Cerebellar nuclear complex (tissue), 1 donor: ENCODE measurements around the gene MAP7D3.
"Not testable (repeated sequence)": the region's sequence is repeated elsewhere in the genome, so short reads cannot be mapped to it uniquely, and the experiment has no call there.

Experiments
- DNase-seq, 2 experiments: peaks; one replicate each; lab custom pipeline; 2025; lab: John Stamatoyannopoulos, UW

MAP7D3 gene

GRCh38 chrX:136183172-136183571, 68.0 kb downstream of the MAP7D3 start:
- DNase-seq = no peak

- DNase-seq = no peak
Observed at GRCh38 chrX:136182414-136182813, 68.8 kb downstream of the MAP7D3 start.

GRCh38 chrX:136179133-136179532, 72.1 kb downstream of the MAP7D3 start:
- no peak for DNase-seq

DNA sequence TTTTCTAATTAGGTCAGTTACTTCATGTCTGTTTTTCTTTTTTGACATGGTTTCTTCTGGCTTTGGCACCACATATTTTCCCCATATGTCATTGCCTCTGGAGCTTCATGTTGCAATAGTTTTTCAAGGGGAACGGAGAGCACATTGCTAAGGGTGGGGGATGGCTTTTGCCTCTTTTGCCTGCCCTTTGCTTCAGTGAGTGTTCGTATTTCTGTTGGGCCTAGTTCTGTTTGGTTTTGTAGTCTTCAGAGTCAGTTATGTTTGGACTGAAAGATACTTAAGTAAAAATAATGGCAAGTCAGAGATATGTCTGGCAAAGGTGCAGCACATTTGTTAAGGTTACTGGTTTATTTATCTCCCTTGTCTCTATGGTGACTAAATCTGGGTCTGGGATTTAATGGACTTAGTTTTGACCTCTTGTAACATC, 74.8 kb downstream of the MAP7D3 start:
- no peak for DNase-seq

- DNase-seq = no peak
Observed at GRCh38 chrX:136171420-136171819, 79.8 kb downstream of the MAP7D3 start.

- DNase-seq = no peak
Observed at GRCh38 chrX:136170139-136170800, 80.9 kb downstream of the MAP7D3 start.

DNA sequence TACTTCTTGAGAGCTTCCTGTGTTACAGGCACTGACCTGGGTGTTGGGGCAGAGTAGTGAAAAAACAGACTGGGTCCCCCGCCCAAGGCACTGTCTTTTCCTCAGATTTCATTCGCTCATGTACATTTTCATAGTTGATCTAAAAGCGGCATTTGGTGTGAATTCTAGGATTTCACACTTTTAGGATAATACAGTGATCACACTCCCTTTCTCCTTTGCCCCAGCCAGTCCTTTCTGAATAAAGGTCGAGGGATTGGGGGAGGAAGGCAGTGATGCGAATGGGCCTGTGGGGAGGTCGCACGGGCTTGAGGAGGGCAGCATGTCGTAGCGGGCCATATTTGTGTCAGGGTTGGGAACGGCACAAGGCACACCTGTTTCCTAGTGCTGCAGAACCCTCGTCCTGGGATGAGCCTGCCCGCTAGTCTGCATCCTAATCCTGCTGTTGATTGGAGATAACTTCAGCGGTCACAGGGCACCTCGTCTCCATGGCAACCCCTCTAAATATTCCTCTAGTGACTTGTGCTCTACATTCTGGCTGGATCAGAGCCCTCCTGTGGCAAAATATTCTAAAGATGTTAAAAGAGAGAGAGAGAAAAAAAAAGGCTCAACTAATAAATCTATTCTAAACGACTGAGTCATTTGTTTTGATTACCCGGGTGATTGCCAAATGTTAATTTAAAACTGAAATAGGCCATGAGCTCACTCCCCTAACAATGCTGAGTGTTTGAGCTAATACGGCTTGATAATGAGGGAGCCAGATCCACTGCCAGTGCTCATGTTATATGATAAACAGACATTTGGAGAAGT, 82.1 kb downstream of the MAP7D3 start:
- peak in 1 of 2 experiments; percentile 16 for DNase-seq

DNA sequence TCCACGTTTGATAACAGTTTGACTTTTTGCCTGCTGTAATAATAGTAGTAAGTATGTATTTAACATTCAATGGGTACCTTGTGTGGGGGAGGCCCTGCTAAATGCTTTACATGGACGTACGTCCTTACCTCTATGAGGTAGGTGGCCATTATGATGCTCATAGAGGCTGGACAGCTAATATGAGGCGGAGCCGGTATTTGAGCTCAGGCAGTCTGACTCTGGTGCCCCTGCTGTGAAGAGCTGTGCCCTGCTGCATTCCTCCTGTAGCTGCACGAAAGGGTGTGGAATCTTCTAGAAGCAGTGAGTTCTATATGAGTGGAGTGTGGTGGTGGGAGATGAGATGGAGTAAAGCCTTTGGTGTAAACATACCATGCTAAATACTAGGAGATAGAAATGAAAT, 83.2 kb downstream of the MAP7D3 start:
- DNase-seq = not testable (repeated sequence)

DNA sequence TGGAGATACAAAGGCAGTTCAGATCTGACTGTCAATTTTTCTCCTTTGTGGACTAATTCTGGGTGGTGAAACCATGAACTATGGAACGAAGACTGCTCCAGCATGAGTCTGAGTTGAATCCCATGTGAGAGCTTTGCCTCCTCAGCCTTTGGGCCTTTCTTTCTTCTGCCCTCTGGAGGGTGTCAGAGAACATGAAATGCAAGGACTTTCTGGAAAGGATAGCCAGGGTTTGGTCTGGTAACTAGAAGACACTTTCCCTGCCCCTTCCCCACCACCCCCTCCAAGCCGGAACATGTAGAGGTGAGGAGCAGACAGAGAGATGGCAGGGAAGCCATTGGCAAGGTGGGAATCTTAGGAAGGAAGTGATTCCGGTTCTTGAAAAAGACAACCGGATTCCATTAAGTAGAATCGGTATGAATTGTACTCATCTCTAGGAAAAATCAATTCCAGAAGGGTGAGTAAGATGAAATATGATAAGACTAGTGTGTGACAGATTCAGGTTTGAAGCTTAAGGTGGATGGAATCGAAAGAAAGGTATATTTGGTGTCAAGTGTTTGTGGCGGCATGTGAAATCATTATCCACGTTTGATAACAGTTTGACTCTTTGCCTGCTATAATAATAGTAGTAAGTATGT, 84.9 kb downstream of the MAP7D3 start:
- DNase-seq = no peak

- DNase-seq = no peak
Observed at GRCh38 chrX:136165406-136165805, 85.8 kb downstream of the MAP7D3 start.

GRCh38 chrX:136163689-136164088, 87.5 kb downstream of the MAP7D3 start:
- DNase-seq = no peak
